ENCODE results near the gene KCNA5.

Gene KCNA5

DNA sequence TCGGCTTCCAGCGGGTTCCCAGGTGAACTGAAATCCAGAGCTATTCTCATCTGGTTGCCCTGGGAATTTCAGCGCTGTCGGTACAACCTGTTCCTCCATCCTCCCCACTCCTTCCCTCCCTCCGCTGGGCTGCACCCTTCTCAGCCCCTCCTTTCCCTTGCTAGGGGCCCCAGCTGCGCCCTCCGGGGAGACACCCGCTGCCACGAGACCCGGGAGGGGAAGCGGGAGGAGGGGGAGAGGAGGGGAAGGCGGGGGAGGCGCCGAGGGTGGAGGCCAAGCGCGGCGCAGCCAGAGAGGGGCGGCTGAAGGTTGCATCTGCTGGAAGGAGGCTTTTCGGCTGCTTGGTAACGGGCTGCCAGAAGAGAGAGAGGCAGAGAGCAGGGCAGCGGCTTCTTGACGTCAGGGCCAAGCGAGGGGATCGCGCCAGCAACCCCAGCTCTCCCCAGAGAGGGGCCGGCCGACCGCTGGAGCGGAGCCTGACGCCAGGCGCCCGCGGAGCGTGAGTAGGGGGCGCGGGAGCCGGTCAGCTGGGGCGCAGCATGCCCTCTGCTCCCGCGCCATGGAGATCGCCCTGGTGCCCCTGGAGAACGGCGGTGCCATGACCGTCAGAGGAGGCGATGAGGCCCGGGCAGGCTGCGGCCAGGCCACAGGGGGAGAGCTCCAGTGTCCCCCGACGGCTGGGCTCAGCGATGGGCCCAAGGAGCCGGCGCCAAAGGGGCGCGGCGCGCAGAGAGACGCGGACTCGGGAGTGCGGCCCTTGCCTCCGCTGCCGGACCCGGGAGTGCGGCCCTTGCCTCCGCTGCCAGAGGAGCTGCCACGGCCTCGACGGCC is at the start of gene KCNA5:
Gene KCNA5, plus strand, starts transcription at position 291 of the 831 bp plus-strand sequence. Its CDS starts 269 bp downstream, at position 560.
- no peak for DNase-seq

DNA sequence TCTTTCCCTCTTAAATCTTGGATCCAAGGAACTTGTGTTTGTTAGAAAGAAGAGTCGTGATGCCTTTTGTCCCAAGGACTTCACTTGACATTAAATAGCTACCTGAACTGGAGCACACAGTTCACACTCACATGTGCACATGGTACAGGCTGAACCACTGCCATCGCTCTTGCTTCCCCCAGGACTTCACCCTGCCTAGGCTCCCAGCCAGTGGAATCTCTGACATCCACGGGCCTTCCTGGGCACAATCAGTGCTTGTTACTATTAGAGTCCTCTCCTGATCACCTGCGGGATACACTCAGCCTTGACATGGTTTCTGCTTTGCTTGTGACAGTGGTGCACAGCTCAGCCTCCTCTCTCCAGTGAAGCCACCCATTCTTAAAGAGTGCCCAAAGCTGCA is 49.1 kb upstream of the KCNA5 start:
- no peak for DNase-seq

DNA sequence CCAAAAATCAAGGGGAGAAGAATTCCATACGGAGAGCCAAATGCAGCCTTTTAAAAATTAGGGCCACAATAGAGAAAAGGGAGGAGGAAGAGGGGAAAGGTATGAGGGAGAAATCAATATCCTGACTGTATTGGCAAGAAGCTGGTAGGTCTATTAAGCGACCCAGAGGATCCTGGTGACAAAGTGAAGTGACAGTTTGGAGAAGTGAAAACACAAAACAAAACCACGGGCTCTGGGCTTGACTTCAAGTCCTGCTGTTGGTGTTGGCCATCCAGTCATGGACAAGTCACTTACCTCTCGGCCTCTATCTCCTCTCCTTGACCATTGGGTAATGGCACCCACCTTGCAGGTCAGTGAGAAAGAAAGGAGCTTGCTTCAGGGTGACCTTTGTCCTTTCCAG is 47.0 kb upstream of the KCNA5 start:
- DNase-seq, result no peak

DNA sequence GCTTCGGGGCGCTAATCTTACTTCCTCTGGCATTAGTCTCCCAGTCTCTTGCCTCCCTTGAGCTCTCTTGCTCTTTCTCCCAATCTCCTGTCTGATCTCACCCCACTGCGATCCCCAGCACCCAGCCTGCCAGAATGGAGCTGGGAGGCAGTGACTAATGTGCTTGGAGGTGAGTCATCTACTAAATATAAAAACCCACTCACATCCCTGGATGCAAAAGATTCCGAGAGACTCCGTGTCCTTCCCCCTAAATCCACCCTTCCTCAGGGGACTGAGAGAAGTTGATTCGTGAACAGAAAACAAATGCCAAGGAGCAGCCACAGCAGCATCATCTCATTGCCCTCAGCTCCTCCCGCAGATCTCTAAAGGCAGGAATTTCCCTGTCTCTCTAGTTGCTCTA is 45.7 kb upstream of the KCNA5 start:
- DNase-seq, result no peak

DNA sequence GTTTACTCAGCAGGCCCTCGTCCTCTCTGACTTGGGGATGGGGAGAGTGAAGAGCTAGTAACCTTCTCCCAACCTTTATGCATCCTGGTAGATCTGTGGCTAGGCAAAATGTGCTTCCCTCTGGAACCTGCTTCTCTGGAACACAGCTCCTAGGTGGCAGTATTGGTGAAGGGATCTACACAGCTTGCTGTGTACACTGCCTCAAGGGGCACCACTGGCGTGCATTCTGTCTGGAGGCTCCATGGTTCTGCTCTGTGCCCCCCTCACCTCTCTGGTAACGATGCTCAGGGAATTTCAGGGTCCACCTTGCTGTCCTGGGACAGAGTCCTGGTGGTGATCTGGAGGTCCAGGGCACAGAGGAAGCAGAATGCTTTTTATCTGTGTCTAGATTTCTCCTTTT is 43.5 kb upstream of the KCNA5 start:
- no peak for DNase-seq

DNA sequence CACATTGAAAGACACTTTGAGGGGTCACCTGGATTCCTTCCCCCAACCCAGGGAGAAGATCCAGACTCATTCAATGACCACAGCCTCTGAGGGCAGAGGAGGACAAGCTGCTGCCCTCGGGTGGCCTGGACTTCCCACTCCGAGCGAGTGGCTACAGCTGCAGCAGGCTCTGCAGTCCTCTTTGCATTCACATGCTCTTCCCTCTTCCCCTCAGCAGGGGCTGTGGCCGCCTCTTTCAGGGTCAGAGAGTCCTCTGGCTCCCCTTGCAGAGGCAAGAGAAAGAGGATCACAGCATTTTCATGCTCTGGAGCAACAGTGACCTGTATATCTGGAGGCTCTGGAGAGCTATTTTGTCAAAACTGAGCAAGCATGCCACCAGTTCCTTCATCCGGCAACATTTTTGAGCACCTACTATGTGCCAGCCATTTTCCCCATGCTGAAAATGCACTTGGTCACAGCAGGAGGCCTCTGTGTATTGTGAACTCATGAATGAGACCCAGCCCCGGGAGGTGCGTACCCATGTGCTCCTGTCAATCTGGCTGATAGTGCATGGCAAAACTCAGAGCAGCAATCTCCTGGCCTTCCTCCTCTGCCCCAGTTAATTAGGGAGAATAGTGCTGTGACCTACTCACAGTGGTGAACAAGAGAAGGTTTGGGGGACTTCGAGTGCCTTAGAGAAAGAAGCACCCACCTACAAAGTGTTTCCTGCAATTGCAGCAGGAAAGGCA is 42.9 kb upstream of the KCNA5 start:
- DNase-seq, result no peak

DNA sequence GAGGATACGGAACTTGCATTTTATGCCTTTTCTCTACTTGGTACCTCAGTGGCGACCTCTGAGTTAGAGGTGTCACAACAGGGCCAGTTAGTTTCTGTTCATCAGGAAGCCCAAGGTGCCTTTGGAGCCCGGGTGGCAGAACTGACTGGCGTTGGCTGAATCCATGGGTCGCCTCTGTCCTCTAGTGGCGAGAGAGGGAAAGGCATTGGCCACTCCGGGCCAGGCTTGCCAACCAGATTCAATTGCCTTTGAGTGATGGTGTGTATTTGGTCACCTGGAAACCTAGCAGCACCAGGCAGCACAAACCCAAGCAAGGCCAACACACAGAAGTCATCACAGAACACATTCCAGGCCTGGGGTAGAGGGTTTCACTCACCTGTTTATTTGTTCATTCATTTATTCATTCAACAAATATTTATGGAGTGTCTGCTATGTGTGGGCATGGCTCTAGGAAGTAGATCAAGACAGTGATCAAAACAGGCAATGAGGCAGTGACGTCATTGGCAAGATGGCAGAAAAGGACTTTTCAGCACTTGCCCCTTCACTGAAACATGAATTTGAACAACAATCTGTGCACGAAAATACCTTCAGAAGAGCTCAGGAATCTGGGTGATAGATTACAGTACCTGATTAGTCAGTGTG is 40.5 kb upstream of the KCNA5 start:
- DNase-seq, result peak; percentile 17

DNA sequence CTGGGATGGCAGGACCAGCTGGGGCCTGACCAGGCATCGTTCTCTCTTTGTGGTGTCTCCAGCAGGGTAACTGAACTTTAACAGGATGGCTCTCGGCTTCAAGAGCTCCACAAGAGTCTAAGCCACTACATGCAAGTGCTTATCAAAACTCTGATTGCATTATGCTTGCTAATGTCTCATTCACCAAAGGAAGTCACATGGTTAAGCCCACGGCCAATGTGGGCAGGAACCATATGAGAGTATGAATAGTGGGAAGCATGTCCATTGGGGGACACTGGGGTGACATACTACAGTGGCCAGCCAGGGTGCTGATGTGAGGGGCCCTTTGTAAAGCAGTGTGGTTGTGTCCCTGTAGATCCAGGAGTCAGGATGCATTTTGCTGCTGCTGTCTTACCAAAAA is 35.0 kb upstream of the KCNA5 start:
- no peak for DNase-seq

DNA sequence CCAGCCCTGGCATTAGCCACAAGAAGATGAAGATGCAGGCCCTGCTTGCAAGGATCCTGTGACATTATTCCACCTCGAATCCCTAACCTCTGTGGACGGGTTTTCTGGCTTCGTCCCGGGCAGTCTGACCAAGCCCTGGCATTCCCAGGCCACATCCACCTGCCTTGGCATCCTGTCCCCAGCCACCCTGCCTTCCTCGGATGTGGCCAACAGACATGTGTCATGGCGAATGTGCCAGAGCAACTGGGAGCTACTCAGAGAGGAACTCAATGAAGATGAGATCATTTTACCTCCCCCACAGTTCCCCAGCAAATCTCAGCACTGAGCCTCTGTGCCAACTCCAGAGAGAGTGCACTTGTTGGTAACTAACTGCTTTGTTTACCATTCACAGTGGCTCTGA is 33.5 kb upstream of the KCNA5 start:
- no peak for DNase-seq

DNA sequence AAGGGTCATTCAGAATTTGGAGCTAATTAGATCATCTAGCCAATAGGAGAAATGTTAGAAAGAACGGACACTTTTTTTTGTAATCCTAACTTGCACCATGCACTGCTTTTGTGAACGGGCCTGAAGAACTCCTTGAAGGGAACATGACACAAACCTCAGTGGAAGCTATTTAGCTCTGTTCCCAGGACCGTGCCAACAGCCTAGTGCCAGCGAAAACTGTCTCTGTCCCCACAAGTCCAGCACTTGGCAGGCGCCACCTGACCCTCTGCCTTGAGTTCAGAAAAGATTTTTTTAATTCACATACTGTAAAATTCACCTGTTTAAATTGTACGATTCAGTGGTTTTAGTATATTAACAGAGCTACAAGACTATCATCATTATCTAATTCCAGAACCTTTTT is 31.3 kb upstream of the KCNA5 start:
- DNase-seq, result no peak

DNA sequence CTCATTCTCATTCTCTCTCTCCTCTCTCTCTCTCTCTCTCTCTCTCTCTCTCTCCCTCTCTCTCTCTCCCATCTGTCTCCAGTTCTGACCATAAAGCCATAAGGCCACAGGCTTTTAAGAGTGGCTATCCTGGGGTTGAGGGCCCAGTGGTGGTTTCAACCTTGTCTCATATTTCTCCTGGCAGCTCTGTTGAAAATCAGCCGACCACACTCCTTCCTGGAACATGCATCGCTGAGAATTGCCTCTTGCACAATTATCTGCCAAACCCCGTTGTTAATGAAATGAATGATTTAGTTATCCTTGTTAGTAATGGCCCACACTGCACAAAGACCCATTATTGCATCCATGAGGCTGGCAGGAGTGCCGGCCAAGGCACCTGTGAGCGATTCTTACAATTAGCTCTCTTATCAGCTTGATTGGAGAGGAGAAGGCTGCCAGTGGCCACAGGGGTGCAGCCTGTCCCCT is 30.4 kb upstream of the KCNA5 start:
- DNase-seq, result no peak

DNA sequence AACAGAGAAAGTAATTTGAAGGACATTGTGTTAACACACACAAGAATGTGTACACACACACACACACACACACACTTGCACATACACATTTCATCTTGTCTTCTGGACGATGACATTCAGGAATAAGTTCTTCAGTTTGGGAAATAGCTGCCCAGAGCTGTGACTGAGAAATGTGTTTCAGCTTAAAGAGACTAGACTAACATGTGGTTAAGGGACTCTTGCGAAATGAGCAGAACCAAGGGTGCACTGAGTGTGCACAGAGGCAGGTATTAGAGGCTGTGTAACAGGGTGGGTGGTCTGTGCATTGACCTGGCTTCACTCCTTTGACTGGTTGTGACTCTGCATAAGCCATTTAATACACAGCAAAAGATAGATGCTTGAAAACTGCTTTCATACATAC is 29.4 kb upstream of the KCNA5 start:
- DNase-seq, result no peak

DNA sequence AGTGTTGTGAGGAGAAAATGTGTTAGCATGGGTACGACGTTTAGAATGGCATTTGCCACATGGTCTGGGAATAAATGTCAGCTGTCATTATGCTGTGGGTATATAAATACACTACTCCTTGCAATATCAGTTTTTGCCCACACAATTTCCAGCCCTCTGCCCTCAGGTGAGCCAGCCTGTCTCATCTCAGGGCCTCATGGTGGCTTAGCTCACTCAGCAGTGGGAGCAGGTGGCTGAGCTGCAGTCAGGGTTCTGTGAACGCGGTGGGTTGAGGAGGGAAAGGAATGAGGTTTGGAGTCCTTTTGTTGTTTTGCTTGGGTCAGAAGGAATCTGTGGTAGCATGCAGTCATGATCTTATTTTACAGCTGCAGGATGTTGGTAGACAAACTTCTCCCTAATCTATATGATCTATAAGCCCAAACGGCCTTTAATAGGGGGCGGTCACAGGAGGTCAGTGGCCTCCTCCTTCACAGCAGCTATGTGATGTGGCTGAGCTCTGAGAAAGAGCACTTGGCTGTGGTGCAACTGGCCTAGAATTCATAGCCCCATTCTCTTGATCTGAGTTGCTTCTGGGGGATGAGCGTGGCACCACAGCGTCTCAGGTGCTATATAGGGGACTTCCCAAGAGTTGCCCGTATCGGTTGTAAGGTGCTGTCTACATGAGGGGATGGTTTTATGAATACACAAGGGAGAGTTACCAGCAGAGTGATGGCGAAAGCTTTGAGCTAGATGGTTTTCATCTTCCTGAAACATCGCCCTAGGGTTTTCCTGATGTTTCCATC is 27.8 kb upstream of the KCNA5 start:
- no peak for DNase-seq

DNA sequence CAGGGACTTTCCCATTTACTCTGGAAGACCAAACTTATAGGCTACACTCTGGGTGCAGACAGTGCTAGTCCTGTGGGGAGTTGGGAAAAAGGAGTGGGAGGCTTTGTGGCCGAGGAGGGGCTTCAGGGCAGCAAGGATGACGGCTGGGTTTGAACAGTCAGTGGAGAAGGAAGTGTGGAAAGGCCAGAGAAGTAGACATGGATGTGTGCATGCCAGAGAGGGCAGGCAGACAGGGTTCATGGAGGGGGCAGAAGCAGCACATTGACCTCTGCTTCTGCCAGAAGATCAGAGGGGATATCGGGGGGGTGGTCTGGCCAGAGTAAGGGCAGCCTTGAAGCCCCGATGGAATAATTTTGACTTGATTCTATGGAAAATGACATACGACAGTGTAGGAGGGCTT is 27.2 kb upstream of the KCNA5 start:
- no peak for DNase-seq

DNA sequence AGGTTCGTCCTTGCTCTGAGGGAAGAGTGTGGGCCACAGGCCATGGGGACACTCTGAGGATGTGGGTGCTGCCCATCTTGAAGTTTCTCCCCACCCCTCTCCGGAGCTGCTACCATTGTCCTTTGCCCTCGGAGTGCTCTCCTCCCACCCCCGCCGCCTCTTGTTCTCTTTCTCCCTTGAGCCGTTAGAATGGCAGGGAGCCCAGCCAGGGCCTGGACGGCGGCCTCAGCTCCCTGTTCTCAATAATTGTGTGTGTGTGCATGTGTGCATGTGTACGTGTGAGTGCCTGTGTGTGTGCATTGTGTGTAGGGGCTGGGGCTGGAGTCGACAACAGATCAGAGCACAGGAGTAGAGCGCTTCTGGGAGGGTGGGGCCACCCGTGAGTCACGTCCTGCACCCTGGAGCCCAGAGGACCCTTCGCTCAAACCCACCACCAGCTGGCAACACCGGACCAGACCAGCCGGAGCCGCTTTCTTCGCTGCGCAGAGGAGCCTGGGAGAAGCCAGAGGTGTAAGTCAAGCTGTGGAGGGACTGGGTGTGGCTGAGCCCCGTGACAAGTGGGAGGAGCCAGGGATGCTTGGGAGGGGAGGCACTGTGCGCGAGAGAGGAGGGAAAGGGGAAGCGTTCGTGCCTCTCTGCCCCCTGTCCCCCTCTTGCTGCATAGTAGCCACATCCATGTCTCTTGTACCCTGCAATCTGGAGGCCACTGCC is 25.9 kb upstream of the KCNA5 start:
- no peak for DNase-seq

DNA sequence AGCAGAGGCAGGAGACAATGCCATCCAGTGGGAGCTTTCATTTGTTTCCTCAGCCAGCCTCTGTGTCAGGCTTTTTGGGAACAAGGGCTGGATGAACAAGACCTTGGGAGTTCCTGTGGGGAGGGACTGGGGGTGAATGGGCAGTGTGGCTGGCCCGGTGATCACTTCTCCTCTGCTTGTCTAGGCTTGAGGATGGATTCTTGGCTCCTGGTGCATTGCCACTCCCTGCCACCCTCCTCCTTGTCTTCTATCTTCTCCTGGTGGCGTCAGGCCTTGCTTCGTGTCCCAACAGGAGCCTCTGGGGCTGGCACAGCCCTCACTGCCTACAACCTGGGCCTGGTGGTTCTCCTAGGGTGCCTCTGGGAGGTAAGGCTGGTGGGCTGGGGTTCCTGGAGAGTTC is 25.0 kb upstream of the KCNA5 start:
- no peak for DNase-seq

DNA sequence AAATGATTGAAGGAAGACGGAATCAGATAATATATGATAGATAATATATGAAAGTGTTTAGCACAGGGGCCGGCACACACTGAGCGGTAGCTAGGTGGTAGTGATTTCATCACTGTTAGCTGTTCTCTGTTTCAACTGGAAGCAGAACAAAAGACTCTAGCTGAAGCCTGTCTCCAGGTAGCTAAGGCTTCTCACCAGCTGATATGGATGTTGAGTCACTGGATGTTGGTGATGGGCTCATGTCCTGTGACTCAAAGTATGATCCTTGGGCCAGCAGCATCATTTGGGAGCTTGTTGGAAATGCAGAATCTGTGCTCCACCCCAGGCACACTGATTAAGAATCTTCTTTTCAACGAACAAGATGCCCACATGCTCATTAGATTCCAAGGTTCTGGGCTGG is 21.7 kb upstream of the KCNA5 start:
- no peak for DNase-seq

DNA sequence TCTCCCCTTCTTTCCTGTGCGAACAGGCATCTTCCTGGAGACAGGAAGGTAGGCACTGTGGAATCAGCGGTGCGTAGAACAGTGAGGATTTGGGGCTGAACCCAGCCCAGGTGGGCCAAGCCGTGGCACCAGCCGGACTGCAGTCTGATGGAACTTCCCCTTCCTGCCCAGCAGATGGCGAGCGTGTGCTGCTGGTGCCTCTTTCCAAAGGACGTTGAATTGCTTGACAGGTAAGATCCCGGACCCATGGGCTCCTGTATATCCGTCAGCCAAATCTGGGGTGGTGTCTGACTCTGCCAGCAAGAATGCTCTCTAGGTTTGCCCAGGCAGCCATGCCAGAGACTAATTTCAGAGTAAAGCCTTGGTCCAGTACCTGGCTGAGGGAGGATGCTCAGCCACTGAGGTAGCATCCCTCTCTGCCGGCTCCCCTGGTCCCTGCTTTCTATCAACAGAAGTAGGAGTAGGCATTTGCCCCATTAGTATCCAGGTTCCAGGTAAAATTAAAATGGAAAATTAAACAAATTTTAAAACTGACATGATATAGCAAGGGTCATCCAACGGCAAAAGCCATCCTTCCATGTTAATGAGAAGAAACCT is 21.1 kb upstream of the KCNA5 start:
- DNase-seq, result no peak

DNA sequence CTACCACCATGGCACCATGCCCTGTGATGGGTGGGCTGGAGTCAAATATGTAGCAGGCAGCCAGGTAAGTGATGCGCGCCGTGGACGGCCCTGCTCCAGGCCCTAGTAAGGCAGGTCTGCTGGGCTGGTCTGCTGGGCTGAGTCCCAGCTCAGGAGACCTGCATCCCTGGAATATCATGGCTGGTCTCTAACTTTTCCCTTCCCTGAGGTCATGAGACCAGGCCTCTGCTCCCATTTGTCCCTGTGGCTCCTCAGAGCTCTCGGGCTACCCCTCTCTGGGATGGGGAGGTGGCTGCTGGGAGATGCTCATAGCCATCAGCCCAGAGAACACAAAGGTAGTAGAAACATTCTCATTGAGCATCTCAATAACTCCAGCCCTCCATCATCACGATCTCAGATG is 19.8 kb upstream of the KCNA5 start:
- DNase-seq, result no peak

DNA sequence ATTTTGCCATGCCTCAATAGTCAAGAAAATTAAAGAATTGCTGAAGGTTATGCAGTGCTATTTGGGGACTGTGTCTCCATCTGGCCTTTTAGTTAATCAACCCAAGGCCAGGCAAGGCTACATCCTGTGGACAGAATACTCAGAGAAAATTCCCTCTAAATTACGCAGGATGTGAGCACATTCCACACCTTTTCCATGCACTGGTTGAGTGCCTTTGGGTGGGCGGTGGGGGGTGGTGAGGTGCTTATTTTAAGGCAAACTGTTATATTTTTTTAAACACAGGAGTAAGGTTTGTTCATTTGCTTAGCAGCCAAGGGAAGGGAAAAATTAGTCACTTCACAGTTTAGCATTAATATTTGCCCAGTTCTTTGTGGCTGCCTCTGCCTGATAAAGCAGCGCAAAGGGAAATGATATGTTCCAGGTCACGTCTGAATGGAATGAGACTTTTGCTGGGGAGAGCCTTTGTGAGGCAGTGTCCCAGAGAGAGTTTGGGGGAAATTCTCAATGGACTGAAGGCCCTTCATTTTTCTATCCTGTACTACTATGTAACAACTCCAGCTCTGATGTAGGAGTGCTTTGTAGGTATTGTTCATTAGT is 17.2 kb upstream of the KCNA5 start:
- no peak for DNase-seq

DNA sequence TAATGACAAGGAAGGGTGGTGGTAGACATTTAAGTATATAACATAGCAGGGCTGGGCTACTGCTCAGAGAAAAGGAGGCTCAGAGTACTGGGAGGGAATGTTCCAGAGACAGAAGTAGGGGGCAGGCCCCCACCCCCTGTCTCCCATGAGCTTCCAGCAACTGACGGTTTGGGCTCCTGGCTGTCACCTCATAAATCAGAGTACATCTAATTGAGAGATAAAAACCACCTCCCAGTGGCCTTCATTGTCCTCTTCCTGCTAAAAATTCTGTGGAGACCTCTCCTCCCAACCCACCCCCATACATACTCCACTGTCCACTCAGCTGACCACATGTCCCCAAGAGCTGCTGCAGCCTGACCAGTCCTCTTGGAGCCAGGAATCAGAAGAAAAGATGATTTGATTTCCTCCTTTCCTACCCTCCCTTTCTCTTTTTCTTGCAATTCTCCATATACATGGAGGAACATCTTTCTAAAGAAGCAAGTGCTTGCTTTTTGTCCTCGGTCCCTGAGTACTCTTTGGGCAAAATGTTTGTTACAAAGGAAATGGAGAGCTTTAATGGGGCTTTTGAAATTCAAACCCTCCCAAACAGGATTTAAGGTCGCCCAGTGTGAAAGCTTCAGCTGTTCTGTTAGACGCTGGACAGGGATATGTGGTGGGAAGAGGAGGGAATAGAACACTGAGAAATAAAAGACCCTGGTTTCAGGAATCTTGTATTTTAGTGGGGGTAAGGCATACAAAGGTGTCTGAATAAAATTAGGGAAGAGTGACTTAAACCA is 16.4 kb upstream of the KCNA5 start:
- DNase-seq, result no peak

Data from NK-92 treated with Interleukin-12 subunit alpha and Interleukin-12 subunit beta, amount 100 ng/mL, for 24 hours (cell line).